ENCODE measurements around the gene DIPK1A.
"Not testable (repeated sequence)": the region's sequence is repeated elsewhere in the genome, so short reads cannot be mapped to it uniquely, and the experiment has no call there.

DIPK1A gene

GRCh38 chr1:92975551-92976232, 14.4 kb upstream of the DIPK1A start:
- DNase-seq = no peak

GRCh38 chr1:92974112-92974511, 12.8 kb upstream of the DIPK1A start:
- not testable (repeated sequence) for DNase-seq

- DNase-seq = no peak
Measured at GRCh38 chr1:92973203-92973897, 12.1 kb upstream of the DIPK1A start.

- no peak for DNase-seq
Measured at GRCh38 chr1:92972409-92973129, 11.3 kb upstream of the DIPK1A start.

GRCh38 chr1:92971932-92972331, 10.7 kb upstream of the DIPK1A start:
- not testable (repeated sequence) for DNase-seq

GRCh38 chr1:92970990-92971689, 9.9 kb upstream of the DIPK1A start:
- DNase-seq = no peak

GRCh38 chr1:92969517-92969916, 8.3 kb upstream of the DIPK1A start:
- no peak for DNase-seq

GRCh38 chr1:92968138-92969032, 7.1 kb upstream of the DIPK1A start:
- DNase-seq = no peak

GRCh38 chr1:92964998-92965397, 3.7 kb upstream of the DIPK1A start:
- DNase-seq = no peak

- no peak for DNase-seq
Measured at GRCh38 chr1:92964316-92964715, 3.1 kb upstream of the DIPK1A start.

GRCh38 chr1:92961896-92962752, 862 bp upstream of the DIPK1A start:
- peak; percentile 55 to 66 for DNase-seq

GRCh38 chr1:92960395-92961130, 699 bp downstream of the DIPK1A start:
- DNase-seq = peak; percentile 63 to 71

GRCh38 chr1:92958203-92958970, 2.9 kb downstream of the DIPK1A start:
- no peak for DNase-seq

- DNase-seq = no peak
Measured at GRCh38 chr1:92957030-92957734, 4.1 kb downstream of the DIPK1A start.

GRCh38 chr1:92956254-92957029, 4.8 kb downstream of the DIPK1A start:
- no peak for DNase-seq

- DNase-seq = peak; percentile 36 to 53
Measured at GRCh38 chr1:92953491-92953890, 7.8 kb downstream of the DIPK1A start.

GRCh38 chr1:92952714-92953113, 8.5 kb downstream of the DIPK1A start:
- DNase-seq = no peak

- no peak for DNase-seq
Measured at GRCh38 chr1:92951141-92951582, 10.1 kb downstream of the DIPK1A start.
